GM19452 (cell line): ENCODE data around the gene LRP1B.

Experiments used
- ATAC-seq: cut with Tn5 transposase; IDR thresholded peaks from one replicate; pipeline ENCODE4 v1.9.1; 2021; ENCODE audit not compliant: unreplicated experiment

Gene LRP1B

DNA sequence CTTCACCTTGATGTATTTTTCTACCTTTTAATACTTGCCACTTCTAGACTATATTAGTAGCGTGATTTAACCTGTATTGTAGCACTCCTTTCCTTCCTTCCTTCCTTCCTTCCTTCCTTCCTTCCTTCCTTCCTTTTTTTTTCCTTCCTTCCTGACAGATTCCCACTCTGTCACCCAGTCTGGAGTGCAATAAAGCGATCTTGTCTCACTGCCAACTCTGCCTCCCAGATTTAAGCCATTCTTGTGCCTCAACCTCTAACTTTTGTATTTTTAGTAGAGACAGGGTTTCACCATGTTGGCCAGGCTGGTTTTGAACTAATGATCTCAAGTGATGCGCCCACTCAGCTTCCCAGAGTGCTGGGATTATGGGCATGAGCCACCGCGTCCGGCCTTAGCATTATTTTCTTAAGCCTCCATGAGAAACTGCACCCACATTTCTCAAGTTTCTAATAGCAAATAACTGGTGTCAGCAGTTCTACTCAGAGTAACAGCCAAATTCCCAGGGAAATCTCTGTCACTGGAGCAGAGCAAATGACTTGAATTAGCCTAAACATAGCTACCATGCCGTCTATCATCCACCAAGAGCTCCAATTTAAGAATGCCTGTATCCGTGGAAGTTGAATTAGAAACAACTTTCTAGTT, 529.2 kb downstream of the LRP1B start:
- ATAC-seq = no peak

DNA sequence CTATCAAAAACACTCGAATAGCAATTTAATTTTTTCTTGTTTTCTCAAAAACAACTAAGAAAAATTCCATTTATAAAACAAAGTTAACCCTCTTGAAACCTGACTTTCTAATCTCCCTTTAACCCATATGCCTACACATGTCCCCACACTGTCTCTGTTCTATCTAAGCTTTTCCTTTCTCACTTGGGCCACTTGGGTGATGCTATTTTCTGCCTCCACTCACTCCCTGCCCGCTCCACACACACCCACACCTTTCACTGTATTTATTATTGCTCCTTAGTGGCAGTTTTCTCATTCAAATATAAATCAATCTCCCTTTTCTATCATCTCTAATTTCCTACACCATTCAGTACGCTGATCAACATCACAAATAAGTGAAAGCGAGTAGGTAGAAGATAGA, 531.1 kb downstream of the LRP1B start:
- no peak for ATAC-seq

DNA sequence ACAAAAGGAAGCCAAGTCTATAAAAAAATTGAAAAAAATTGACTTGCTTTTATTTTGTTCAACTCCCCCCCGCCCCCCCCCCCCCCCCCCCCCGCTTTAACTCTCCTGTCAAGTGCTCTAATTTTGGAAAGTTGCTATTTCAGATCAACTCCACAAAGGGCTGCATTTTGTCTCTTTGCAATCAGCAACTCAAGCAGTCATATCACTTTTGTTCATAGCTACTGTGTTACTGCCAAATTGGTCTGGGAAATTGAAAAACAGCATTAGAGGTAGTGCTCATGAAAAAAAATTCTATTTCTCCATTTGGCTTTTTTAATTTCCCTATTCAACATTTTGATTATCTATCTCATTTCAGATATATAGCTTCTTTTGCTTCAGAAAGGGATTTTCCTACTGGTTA, 531.8 kb downstream of the LRP1B start:
- ATAC-seq = no peak

DNA sequence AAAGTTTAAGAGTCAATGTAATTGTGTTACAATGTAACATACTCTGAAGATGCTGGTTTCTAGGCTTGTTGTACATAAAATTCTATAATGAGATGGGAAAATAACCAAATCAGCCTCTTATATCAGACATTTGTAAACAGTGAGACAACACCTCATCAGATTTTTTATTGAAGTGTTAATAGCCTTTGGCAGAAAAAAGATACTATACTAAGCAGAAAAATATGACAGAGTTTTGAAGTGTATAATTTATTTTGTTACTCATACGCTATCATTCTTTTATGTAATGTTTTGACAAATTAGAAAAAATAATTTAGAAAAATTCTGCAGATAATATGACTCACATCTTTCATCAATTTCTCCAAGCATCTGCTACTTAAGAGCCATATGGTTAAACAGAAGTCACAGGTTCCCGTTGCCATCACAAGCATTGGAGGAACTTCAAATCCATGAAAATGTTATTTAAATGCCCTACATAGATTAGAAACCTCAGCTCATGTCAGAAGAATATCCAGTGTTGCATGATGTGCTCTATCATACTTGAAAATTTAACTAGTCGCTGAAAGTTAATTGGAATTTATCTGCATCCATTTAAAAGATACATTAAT, 535.4 kb downstream of the LRP1B start:
- ATAC-seq = no peak

DNA sequence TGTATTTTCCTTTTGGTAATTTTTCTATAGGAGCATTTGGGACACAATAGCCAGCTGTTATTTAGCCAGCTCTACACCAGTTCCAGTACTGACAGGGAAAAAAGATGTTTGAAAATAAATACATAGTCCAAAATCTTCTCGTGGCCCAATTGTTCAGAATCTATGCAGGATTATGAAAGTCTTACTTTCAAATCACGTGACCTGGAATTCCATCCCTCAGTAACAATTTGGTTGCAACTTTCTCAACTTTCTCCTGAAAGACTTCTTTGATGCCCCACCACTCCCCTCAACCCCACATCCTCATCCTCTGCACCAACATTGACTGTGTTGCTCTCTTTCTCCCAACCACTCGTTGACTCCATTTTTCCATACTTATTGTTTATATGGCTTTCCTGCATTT, 539.0 kb downstream of the LRP1B start:
- ATAC-seq = no peak

DNA sequence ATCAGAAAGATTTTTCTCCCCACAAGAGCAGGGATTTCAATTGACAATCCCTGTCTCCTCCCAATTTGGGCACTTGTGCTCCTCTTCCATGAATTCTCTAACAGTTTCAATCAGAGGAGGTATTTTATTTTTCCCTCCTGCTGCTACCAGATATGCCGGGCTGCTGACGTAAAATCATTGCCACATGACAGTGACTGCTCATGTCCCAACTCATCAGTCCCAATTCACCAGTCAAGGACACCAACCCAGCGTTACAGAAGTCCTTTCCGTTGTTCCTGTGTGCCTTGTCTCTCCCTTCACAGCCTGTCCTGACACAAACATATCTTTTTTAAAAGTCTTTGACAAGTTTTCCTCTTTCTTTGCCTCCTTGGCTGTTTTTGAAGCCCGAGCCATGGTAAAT, 540.2 kb downstream of the LRP1B start:
- no peak for ATAC-seq

DNA sequence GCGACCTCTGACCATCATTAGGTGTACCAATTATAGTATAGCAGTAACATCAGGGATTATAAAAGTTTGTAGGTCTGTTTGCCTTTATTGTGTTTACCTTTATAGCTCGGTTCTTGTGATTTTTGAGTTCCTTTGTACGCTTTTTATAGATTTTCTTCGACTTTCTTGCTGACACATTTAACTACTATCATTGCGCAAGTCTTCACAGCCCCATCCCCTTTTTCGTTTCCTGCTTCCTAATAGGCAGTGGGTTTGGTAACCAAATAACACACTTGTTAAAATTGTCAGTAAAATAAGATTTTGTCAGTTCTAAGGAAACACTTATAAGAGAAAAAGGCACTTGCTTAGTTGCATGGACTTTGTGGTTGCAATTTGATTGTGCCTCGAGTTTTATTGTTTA, 541.5 kb downstream of the LRP1B start:
- ATAC-seq = no peak

DNA sequence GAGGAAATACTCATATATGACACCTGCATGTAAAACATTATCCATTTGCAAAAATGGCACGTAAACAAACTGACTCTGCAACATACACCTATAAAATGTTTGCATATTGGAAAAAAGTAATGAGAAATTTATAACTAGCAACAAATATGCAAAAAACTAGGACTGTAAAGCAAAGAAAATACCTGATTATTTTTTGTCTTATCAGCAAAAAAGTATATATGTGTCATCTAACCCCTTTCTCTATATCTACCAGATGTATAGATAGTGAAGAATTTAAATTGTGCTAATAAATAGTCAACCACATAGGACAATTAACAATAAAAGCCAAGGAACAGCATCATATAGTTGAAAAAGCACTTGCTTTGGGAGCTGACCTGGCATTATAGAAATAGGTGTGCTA, 543.8 kb downstream of the LRP1B start:
- no peak for ATAC-seq

DNA sequence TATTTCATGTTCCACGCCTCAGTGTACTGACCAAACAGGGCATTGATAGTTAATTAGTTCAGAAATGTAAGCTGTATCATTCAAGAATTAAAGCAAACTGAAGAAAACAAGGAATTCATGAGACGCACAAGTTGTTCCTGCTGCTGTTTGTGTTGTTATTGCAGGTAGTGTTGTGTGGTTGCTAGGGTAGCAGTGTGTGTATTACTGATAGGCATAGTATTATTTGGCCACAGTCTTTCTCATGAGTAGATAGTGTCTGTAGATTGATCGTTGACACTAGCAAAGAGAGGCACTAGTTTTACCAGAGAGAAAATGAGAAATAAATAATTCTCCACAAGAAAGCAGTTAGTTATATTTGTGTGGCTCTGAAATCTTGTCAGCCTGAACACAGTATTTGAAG, 548.6 kb downstream of the LRP1B start:
- no peak for ATAC-seq

DNA sequence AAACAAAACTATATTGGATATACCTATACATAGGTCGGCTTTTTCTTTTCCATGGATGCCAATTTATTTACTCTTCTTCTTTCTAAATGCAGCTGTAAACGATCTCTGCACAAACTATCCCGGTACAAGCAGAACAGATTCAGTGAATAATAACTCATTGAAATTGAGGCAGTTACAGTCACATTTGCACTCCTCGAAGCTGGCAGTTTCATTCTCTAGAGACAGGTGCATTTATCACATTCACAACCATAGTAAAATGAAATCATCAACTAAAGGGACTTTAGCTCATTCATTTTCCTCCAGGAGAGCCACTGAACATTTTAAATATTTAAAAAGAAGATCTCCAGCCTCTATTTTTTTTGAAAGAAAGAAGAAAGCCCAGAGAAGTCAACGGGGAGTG, 551.7 kb downstream of the LRP1B start:
- no peak for ATAC-seq

DNA sequence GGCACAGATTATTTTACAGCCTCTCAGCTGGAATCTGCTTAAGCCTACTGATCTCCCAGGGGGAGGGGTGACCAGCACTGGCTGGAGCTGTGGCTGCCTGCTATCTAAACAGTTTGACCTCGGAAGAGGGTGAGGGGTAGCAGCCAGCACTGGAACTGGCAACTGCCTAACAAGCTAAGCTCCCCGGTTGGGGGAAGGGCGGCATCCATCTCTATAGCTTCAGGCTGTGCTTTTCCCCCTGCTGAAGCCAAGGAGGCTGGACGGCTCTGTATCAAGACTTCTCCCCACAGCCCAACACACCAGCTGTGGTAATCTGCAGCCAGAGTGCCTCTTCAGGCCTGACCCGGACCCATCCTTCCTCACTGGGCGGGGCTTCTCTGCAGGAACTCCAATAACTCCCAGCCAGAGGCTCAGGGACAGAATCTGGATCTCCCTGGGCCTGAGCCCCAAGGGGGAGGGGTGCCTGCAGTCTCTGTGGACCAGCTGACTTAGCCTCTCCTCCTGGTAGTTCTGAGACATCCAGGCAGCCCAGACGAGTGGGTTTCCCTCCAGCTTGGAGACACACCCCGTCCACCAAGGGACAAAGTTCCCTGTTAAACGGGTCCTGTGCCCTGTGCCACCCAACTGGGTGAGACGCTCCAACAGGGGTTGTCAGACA, 560.2 kb downstream of the LRP1B start:
- ATAC-seq = no peak

DNA sequence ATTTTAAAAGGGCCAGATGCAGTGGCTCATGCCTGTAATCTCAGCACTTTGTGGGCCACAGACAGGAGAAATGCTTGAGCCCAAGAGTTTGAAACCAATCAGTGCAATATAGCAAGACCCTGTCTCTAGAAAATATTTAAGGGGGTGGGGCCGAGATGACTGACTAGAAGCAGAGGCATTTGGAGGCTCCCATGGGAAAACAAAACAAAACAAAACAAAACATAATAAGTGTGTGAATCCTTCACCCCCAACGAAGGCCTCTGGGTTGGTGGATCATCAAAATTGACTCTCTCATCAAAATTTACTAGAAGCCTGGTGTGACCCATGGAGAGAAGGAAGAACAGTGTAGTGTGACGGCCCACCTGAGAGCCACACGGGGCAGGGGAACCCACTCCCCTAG, 560.9 kb downstream of the LRP1B start:
- ATAC-seq = no peak

DNA sequence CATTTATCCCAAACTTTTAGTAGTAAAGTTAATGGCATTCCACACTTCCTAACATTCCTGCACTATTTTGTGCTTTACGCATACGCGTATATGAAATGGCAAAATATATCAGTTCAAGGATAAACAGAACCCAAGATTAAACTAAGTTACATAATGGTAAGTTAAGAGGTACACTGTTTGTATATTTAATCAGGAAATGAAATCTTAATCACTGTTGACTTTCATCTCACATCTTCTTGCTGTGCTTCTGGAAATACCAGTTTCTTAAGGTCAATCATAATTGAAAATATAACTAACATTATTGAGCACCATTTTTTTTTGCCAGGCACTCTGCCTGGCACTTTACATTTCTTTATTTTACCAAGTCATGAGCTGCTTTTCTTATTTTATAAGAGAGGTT, 565.2 kb downstream of the LRP1B start:
- ATAC-seq = no peak

DNA sequence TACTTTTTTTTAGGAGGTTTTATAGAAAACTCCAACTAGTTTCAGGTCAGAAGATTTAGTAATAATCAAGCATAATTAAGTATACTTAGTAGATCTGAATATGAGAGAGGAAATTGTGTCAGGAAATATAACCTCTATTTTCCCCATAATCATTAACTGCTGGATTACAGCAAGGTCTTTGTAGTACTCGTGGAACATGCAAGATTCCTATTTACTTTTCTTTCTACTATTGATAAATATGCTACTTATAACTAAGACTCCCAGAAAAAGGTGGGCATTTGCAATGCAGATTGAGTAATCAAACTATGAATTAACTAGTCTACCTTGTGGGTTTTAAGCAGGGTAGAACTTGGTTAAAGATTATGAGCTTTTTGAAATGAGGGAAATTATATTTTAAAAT, 570.1 kb downstream of the LRP1B start:
- ATAC-seq = no peak

DNA sequence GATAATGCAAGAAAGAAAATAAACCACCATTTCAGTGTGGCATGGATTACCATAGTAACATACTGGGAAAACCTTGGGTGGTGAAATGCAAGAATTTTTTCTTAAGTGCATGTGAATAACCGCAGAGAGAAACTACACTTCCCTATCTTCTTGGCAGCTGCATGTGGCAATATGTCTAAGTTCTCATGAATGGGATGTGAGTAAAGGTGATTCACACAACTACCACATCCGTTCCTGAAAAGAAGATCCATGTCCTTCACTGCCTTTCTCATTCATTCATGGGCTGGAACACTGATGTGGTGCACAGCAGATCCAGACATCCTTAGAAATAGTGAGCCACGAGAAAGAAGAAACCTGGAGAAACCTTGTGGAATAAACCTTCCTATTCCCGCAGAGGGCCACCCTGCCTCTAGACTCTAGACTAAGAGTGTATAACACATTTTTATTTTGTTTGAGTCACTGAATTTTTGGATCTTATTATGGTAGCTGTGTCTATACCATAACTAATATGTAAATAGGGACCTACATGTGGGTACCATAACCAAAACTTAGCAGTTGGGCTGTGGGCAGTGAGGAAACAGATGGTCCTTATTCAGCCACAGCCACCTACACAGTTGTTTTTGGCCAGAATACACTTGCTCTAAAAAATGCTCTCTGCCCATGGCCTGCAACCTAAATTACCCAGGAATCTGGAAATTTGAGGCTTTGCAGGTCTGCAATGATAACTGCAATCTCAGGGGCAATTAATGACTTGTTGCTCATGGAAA, 573.3 kb downstream of the LRP1B start:
- ATAC-seq = no peak

DNA sequence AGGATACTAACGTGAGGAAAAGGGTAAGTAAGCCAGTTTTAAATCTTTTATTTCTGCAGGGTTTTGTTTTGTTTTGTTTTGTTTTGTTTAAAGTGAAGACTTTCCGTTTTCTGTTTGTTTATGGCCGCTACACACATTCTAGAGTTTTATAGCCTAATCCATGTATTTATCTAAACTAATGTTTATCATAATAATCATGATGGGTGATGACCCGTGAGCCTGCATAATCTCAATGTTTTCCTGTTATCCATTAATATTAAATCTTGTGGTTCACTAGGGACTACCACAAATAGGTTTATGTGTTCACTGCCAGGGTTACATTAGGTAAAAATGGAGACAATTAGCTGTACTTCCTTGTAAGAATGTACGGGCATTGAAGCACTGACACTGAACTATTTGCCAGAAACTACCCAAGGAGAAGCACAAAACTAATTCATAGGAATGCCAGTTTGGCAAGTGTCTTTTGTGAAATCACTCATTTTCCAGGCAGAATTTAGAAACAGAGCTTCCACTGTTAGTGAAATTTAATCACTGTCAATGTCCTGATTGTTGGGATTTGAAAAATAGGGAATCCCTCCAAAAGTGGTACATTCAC, 574.8 kb downstream of the LRP1B start:
- ATAC-seq = no peak

DNA sequence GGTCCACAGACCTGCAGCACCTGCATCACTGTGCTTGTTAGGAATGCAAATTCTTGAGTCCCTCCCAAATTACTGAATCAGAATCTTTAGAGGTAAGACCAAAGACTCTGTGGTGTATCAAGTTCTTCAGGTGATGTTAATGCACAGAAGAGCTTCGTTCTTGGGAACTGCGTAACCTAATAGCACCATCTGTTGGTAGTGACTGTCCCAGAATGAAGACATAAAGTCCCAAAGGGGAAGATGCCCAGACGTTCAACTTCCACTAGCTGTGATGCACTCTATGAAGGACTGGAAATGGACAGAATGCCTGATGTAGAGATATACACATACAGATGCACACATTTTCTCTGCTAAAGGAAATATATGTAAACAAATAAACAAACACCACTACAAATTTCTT, 576.0 kb downstream of the LRP1B start:
- no peak for ATAC-seq

DNA sequence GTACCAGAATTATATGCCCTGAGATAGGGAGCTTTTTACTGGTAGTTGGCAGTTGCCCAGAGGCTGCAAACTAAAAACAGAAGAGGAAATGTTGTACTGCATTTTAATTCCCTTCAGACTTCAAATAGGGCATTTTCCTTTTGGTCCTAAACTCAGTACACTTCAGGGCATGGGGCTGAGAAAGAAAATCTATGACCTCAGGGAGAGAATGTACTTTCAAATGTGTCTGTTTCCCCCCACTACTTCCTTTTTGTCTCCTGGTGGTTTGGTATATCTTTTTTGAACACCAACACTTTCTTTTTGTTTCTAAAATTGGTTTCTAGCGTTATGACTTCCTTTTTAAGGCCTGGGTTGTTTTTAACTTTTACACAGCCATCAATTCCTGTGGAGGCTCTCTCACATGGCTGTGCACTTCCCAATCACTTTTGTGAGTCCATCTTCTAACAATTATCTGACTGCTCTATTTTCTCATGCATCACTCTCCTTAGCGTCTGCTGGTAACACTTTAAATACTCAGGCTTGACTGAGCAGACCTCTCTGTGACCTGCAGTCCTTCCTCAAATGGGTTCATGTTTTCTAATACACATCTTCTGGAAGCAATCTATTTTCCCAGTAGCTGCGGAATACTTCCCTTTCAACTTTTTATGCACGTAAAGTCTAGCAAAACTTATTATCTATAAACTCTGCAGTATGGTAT, 596.0 kb downstream of the LRP1B start:
- ATAC-seq = peak; percentile 67

DNA sequence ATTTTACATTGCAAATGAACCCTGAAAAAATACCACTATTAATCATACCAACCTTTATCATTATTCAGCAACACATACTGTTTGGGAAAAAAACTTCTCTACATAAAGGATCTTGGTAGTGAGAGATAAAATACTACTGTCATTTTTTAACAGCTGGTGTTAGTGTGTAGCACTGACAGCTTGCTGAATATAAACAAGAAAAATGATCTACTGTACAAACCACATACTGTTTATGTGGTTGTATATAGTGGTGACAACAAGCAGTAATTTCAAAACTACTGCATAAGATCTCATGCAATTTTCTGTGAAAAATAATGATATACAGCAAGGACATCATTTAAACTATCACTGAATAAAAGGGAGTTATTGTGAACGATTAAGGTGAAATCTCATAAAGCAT, 601.2 kb downstream of the LRP1B start:
- no peak for ATAC-seq

DNA sequence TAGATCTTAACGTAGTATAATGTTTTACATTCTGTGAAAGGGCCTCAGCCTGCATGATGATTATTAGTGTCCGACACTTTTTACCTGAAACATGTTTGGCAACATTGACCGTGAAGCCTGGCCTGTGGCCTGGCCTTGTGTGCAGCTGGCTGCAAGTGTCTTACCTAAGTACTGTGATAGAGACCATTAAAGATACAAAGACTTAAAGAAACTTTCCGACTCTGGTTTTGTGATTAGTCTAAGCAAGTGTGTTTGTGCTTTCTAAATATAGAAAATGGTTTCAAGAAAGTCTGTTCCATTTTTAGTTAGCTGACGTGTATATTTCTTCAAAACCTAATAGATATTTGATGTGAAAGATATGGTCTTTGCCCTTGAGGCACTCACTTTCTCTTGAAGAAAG, 601.8 kb downstream of the LRP1B start:
- no peak for ATAC-seq

DNA sequence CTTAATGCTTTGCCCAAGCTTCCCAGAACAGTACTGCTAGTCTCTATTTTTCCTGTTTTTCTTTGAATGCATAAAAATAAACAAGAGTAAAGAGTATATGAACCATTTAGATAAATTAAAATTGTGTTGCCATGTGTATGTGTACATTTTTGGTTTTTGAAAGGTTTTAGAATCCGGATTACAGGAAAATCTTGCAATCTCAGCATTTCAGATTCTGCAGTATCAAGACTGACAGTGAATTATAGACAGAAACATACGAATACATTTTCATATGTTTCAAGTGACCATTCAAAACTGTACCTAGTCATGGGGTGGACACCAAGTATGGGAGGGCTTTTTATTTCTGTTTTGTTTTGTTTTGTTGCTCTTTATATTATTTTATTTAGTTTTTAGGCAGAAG, 604.1 kb downstream of the LRP1B start:
- no peak for ATAC-seq
